Ovary (tissue), 3 donors: ENCODE data around the gene NUBPL.

ENCODE experiments used
- CTCF ChIP-seq, 3 donors: fragments of 450-650 bp in 2 of 3; fragments of 200-600 bp in 1 of 3; IDR thresholded peaks; one replicate each; pipeline versions ENCODE4 v1.5.1 to v1.8.0; 2016 to 2022; ENCODE audit warnings: antibody characterized with exemption in 3 of 3, mild to moderate bottlenecking in 1 of 3
- EP300 ChIP-seq: sonication (generic); formaldehyde crosslinking; IDR thresholded peaks from one replicate; pipeline ENCODE4 v1.6.1; 2017; ENCODE audit warnings: antibody characterized with exemption
- POLR2A ChIP-seq: fragments of 450-650 bp; IDR thresholded peaks from one replicate; pipeline ENCODE4 v1.6.1; 2017; ENCODE audit warnings: antibody characterized with exemption, mild to moderate bottlenecking, moderate library complexity
- donor health status: DM: no; HTN: no; CAD: no.

DNA sequence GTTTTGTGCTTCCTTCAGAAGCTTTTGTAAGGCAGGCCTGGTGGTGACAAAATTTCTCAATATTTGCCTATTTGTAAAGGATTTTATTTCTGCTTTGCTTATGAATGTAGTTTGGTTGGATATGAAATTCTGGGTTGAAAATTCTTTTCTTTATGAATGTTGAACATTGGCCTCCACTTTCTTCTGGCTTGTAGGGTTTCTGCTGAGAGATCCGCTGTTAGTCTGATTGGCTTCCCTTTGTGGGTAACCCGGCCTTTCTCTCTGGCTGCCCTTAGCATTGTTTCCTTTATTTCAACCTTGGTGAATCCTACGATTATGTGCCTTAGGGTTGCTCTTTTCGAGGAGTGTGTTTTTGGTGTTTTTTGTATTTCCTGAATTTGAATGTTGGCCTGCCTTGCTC is 58.2 kb downstream of the NUBPL start:
- TF ChIP-seq CTCF (IDR thresholded peaks at IDR 0.05) (no peak), POLR2A (no peak), EP300 (no peak)
